ENCODE data around the gene LUC7L2.
"Not testable (repeated sequence)": the region's sequence is repeated elsewhere in the genome, so short reads cannot be mapped to it uniquely, and the experiment has no call there.

LUC7L2 gene

GRCh38 chr7:139446051-139446890 is 86.6 kb downstream of the LUC7L2 start:
- DNase-seq (ENCODE audit: low read depth in 2 of 2) = no peak

DNA sequence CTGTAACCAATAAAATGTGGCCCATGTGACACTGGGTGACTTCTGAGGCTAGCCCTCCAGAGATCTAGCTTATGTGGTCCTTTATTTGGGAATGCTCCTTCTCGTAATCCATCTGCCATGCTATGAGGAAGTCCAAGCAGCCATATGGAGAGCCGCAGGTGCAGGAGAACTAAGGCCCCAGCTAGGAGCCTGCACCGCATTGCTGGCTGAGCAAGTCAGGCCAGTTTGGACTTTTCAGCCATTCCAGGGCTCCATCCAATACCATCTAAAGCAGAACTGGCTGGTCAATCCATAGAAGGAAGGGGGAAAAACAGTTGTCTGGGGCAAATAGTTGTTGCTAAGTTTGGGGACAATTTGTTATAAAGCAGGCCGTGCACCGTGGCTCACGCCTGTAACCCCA is 91.2 kb downstream of the LUC7L2 start:
- DNase-seq (ENCODE audit: low read depth in 2 of 2) = no peak

GRCh38 chr7:139451638-139452037 is 91.9 kb downstream of the LUC7L2 start:
- no peak for DNase-seq (ENCODE audit: low read depth in 2 of 2)

DNA sequence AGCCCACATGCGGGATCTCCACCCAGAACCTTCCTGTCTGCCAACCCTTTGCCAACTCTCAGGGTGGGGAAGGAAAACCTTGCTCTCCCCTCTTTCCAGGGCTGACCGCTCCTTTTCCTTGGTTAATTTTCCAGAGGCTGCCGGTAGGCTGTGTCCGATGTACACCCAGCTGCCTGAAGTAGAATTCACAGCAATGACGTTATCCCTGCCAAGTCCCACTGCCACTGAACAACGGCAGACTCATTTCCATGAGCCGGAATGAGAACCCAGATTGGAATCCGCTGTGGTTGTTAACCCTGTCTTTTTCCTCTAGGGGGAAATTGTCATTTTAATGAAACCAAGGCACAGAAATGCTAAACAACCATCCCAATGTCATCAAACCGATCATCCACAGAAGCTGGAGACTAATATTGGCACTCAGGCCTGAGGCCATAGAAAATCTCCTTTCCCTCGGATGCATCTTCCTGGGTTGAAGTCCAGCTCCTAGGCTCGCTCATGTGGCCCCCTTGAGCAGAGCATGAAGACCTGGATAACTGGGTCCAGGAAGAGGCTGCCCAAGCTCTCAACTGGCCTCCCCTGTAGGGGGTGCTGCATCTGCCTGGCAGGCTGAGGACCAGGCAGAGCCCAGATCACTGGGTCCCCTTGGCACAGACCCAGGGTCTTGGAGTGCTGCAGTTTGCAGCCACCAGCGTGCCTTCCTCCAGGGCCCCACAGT is 93.4 kb downstream of the LUC7L2 start:
- peak in 1 of 2 experiments; percentile 25 for DNase-seq (ENCODE audit: low read depth in 2 of 2)

- no peak for DNase-seq (ENCODE audit: low read depth in 2 of 2)
Observed at GRCh38 chr7:139453673-139454321, 94.1 kb downstream of the LUC7L2 start.

- DNase-seq (ENCODE audit: low read depth in 2 of 2) = no peak
Observed at GRCh38 chr7:139455789-139456188, 96.1 kb downstream of the LUC7L2 start.

- DNase-seq (ENCODE audit: low read depth in 2 of 2) = no peak
Observed at GRCh38 chr7:139456511-139456910, 96.8 kb downstream of the LUC7L2 start.

DNA sequence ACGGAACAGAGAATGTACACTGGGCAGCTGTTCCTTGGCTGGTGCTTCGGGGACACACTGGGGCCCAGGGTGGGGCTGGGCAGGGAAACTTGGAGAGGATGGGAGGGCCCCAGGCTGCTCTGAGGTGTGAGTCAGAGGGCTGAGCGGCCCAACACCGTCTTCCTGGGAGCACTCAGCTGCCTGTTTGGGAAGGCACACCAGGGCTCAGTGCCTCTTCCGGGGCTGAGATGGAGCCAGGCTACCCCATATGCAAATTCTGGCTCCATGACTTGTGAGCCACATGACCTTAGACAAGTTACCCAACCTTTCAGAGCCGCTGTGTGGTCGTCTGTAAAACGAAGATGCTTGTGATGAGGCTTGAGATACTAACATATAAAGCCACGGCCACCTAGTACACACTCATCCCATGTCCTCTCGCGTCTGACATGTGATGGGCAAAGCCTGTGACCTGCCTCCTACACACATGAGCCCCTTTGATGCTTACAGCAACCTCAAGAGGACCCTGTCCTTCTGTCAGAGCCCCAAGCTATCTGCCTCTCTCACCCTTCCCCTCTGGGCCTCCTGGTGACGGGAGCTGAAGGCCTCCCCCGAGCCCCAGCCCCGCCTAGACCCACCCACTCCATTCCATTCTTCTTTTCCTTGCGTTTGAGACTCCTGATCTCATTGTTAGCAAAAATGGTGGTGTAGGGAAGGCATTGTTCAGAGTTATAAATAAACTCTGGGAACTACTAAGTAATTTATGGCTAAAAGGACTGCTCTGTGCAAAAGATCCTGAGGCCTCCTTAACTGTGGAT is 97.7 kb downstream of the LUC7L2 start:
- DNase-seq (ENCODE audit: low read depth in 2 of 2) = no peak

GRCh38 chr7:139463421-139463820 is 103.7 kb downstream of the LUC7L2 start:
- not testable (repeated sequence) for DNase-seq (ENCODE audit: low read depth in 2 of 2)

GRCh38 chr7:139464511-139464910 is 104.8 kb downstream of the LUC7L2 start:
- DNase-seq (ENCODE audit: low read depth in 2 of 2) = not testable (repeated sequence)

GRCh38 chr7:139465072-139465471 is 105.4 kb downstream of the LUC7L2 start:
- DNase-seq (ENCODE audit: low read depth in 2 of 2) = not testable (repeated sequence)

DNA sequence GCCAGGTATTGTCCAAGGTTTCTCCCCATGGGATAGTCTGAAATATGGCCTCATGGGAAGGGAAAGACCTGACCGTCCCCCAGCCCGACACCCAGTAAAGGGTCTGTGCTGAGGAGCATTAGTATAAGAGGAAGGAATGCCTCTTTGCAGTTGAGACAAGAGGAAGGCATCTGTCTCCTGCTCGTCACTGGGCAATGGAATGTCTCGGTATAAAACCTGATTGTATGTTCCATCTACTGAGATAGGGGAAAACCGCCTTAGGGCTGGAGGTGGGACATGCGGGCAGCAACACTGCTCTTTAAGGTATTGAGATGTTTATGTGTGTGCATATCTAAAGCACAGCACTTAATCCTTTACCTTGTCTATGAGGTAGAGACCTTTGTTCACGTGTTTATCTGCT is 108.0 kb downstream of the LUC7L2 start:
- DNase-seq (ENCODE audit: low read depth in 2 of 2) = not testable (repeated sequence)

DNA sequence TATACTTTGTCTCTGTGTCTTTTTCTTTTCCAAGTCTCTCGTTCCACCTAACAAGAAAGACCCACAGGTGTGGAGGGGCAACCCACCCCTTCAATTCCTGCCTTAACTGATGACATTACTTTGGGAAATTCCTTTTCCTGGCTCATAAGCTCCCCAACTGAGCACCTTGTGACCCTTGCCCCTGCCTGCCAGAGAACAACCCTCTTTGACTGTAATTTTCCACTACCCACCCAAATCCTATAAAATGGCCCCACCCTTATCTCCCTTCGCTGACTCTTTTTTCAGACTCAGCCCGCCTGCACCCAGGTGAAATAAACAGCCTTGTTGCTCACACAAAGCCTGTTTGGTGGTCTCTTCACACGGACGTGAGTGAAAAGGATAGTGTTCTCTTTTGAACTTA is 108.6 kb downstream of the LUC7L2 start:
- DNase-seq (ENCODE audit: low read depth in 2 of 2) = not testable (repeated sequence)

GRCh38 chr7:139471740-139472353 is 112.2 kb downstream of the LUC7L2 start:
- no peak for DNase-seq (ENCODE audit: low read depth in 2 of 2)

Measured in fibroblast of skin of left quadriceps (primary cell).